ENCODE data around the gene SUCLG2.
"Not testable (repeated sequence)": the region's sequence is repeated elsewhere in the genome, so short reads cannot be mapped to it uniquely, and the experiment has no call there.

SUCLG2 gene

DNA sequence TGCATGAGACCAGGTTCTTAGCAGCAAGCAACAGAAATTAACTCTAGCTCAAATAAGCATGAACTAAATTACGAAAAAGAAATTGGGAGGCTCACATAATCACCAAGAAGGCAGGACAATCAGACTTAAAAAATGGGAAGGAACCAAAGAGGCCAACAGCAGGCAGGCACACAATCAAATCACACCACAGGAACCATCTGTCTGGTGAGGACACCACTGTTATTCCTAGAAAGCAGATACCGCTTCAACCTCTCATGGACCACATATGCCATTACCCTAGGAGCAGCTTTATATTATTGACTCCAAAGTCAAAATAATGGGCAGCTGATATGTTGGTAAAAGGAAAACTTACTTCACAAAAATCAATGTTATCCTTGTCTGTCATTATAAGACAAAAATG, 51.6 kb downstream of the SUCLG2 start:
- DNase-seq: no peak

DNA sequence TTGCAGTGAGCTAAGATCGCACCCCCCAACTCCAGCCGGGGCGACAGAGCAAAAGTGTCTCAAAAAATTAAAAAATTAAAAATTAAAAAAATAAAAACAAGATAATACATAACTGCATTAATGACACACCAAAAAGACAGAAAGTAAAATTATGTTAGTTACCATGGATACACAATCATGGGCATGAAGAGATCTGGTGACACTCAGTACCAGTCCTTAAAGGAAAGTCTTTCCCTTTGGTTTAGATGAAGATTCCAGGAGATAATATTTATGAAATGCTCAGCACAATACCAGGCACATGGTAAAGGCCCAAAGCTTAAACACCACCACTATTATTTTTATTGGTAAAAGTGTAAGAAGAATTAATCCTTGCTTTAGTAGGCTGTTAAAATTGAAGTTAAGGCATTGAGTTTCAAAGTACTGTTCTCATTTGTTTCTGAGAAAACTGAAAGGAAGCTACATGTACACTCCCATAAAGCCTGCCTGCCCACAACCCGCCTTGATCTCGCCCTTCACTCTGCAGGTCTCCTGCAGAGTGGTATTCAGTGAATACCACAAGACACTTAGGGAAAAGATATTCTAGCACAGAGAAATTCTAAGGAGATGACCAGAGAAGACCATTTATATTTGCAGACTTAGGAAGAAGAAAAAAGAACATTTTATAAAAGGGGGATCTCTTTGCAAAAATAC, 52.3 kb downstream of the SUCLG2 start:
- no peak for DNase-seq

DNA sequence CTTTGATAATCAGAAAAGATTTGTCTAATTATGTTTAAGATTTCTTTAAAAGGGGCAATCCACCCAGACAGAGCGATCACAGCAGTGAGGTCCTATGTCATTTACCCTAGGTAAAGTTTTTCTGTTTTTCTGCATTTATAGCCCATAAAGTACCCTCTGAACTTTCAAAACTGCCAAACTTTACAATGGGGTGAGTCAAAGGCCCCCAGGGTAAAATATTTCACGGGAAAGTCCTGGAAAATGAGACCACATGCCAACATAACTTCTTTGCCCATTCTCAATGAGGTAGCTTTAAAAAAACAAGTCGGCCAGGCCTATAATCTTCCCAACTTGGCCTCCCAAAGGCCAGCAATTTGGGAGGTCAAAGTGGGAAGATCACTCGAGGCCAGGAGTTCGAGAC, 53.0 kb downstream of the SUCLG2 start:
- DNase-seq: no peak

- DNase-seq: no peak
Measured at GRCh38 chr3:67599821-67600220, 54.6 kb downstream of the SUCLG2 start.

GRCh38 chr3:67598814-67599556, 55.4 kb downstream of the SUCLG2 start:
- DNase-seq: no peak

DNA sequence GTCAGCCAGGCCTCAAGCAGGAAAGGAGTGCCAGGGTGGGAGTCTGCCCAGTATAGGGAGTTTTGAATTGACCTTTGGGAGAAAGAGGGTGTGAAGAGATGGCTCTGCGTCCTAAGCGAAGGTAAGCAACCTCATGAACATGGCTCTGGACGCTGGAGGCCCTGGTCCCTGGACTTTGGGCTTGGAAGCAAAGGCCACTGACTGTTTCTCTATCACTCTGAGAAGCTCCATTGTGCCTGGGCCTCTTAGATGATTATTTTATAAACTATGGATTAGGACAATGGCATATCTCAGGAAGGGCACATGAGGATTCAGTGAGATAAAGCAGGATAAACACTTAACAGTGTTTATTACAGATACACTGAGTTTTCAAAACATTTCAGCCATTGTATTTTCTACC, 59.0 kb downstream of the SUCLG2 start:
- DNase-seq: no peak

DNA sequence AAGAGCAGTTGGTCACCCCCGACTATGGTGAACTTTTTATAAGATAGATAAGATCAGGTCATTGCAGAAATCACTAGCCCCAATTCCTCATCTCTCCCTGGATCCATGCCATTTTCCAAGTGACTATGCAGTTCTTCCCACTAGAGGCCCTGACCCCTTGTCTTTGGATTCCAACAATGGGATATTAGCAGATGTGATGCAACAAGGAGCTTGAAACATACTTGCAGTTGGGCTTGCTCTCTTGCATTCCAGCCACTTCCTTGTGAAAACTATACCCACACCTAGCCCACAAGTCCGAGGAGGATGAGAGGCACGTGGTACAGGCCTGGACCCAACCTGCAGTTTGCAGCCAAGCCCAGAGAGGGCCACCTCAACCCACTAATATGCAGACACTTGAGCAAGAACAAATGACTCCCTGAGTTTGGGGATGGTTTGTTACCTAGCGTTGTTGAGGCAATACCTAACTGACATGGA, 60.6 kb downstream of the SUCLG2 start:
- DNase-seq: no peak

- no peak for DNase-seq
Measured at GRCh38 chr3:67592057-67592456, 62.4 kb downstream of the SUCLG2 start.

- DNase-seq: no peak
Measured at GRCh38 chr3:67587811-67588210, 66.6 kb downstream of the SUCLG2 start.

GRCh38 chr3:67587301-67587700, 67.1 kb downstream of the SUCLG2 start:
- DNase-seq: no peak

DNA sequence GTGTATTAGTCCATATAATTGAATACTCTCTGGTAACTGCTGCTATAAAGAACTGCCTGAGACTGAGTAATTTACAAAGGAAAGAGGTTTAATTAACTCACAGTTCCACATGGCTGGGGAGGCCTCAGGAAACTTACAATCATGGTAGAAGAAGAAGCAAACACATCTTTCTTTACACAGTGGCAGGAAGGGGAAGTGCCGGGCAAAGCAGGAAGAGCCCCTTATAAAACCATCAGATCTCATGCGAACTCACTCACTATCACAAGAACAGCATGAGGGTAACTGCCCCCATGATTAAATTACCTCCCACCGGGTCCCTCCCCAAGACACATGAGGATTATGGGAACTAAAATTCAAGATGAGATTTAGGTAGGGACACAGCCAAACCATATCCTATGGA, 69.8 kb downstream of the SUCLG2 start:
- DNase-seq: not testable (repeated sequence)

- no peak for DNase-seq
Measured at GRCh38 chr3:67580430-67581000, 73.9 kb downstream of the SUCLG2 start.

GRCh38 chr3:67578416-67578815, 76.0 kb downstream of the SUCLG2 start:
- no peak for DNase-seq

DNA sequence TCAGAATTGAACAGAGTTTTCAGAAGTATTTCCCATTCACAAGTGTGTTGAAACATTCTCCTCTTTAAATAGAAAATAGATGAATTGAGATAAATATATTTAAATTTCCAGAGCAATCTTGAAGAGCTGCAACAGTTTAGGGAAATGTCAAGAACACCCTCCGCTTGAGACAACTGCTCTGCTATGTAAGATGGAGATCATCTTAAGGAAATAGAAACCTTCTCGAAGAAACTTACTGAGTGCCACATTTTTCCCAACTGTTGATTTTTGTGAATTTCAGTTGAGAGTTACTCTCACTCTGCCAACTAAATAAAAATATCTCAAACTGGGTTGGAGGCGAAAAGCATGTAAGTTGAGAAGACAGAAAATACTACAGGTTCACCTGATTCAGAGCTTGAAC, 78.0 kb downstream of the SUCLG2 start:
- DNase-seq: no peak

DNA sequence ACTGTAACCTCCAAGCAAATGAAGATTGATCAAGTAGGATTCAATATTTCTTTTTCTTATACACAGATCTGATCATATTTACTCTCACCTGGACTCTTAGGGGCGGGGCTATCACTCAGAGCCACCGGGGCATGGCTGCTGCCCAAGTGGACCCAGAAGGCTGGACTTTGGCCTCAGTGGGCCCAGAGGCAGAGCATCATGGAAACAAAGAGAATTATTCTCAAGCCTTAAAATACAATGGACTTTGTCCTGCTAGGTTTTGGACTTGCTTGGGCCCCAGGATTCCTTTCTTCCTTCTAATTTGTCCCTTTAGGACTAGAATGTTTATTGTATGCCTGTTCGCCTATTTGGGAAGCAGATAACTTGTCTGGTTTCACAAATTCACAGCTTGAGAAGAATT, 85.1 kb downstream of the SUCLG2 start:
- no peak for DNase-seq

DNA sequence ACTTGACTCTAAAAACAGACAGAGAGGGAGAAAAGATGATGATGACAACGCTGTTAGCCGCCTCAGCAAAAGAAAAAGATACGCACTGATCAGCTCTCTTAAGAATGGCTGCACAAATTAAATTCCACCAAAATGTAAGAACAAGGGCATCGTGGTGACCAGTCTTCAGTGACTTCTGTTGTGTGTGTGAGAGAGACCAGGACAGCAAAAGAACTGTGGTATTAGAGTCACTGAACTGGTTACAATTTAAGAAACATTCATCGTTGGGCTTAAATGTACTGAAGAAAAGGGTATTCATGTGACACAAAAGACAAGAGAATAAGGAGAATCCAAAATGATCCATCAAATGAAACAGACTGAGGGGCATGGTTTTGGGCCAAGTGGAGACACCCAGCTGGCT, 86.5 kb downstream of the SUCLG2 start:
- DNase-seq: no peak

DNA sequence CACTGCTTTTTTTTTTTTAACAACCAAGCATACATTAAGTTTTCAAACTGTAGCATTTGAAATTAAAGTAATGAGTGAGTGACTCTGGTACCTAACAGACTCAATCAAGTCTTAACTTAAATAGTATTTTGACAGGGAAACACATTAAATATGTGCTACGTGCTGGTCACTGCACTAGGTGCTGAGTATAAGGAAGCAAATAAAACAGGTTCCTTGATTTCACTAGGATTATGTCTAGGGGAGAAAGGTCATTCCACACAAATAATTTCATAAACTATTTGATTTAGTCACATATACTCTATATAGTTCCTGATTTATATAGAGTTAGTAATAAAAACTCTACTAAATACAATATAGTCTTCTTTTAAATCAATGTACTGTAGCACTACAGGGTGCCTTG, 89.4 kb downstream of the SUCLG2 start:
- DNase-seq: no peak

DNA sequence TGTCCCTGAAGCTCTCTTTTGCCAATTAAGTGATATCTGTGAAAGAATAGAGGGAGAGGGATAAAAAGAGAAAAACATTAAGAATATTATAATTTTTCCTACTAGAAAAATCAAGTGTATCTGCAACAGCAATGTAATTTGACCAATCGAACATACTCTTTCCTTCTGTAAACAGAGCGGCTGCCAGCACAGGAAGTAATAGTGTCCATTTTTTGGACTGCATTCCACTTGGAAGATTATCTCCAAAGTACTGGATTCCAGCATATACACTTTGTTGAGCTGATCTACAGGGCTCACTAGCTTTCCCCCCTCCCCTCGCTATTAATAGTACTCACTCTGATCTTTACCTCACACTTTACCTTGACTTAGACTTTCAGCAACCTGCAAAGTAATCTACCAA, 90.4 kb downstream of the SUCLG2 start:
- no peak for DNase-seq

GRCh38 chr3:67561667-67562394, 92.6 kb downstream of the SUCLG2 start:
- no peak for DNase-seq

GRCh38 chr3:67561266-67561665, 93.1 kb downstream of the SUCLG2 start:
- no peak for DNase-seq

DNA sequence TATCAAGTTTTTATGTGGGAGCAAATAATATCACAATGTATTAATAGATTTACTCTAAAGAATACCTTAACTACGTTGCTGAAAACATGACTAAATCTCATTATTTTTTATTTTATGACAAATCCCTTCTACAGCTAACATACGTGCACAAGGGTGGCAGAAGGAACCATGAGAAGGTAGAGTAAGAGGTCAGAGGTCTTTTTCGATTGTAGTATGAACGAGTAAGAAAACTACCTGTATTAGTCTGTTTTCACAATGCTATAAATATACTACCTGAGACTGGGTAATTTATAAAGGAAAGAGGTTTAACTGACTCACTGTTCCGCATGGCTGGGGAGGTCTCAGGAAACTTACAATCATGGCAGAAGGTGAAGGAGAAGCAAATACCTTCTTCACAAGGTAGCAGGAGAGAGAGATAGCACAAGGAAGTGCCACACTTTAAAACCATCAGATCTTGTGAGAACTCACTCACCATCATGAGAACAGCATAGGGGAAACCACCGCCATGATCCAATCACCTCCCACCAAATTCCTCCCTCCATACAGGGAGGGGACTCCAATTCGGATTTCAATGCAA, 95.3 kb downstream of the SUCLG2 start:
- no peak for DNase-seq

- DNase-seq: no peak
Measured at GRCh38 chr3:67558426-67558825, 96.0 kb downstream of the SUCLG2 start.

DNA sequence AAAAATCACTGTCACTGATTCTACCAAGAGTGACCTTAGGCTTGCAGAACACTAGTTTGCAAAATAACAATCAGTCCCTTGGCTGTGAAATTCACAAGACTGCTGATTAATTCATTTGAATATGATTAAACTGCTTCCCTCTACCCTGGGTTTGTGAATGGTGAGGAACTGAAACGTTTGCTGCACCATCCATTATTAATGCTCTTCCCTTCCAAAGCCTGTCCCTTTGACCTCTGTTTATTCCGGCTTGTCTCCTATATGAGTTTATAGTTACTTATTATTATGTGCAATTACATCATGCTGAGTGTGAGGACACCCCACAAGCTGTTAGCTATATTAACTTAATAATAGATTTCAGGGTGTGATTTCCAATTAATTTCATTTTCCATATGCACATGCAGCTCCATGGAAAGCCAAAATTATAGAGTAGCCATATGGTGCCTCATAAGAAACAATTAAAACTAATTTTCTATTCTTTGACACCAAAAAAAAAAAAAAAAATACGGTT, 96.5 kb downstream of the SUCLG2 start:
- DNase-seq: no peak
